IMR-90 (cell line): ENCODE measurements around the gene LHPP. TPM values are rescaled to one million over a fixed set of nuclear protein-coding genes. Genes with fewer than 3 reads are reported as not detected.

Source experiments
- ATAC-seq: fragments of 200-7000 bp; cut with Tn5 transposase; 2 replicates; pipeline ENCODE4 v1.9.1; 2020; ENCODE audit warnings: low read depth, mild to moderate bottlenecking, moderate library complexity
- BruUV-seq: library from RNA; stranded (reverse); fragments of 400-500 nt; replicated peaks from 2 replicates; lab custom pipeline; 2021; lab: Mats Ljungman, UMichigan
- CTCF ChIA-PET: fragments of 300-600 bp; formaldehyde crosslinking; extraction: SDS; loops from one replicate; lab custom pipeline; 2021; ENCODE audit warnings: antibody characterized with exemption; lab: Yijun Ruan, JAX
- POLR2A ChIA-PET: fragments of 300-600 bp; sonication (Branson Sonifier 250); formaldehyde crosslinking; loops from one replicate; lab custom pipeline; 2022; ENCODE audit warnings: antibody characterized with exemption; ENCODE audit not compliant: unreplicated experiment; lab: Charles Lee
- DNase-seq: peaks from one replicate; pipeline ENCODE4 v3.0.0; 2013
- H2AFZ ChIP-seq: replicated peaks from 2 replicates; pipeline ENCODE3; 2013; ENCODE audit warnings: low read length, mild to moderate bottlenecking; ENCODE audit not compliant: poor library complexity
- H2AK5ac ChIP-seq: 2 replicates; pipeline ENCODE4 v1.6.1; 2013; ENCODE audit warnings: low read depth, low read length, inconsistent platforms
- H2AK9ac ChIP-seq: replicated peaks from 2 replicates; pipeline ENCODE3; 2013; ENCODE audit warnings: mild to moderate bottlenecking, low read depth, low read length, moderate library complexity; ENCODE audit not compliant: poor library complexity
- H2BK120ac ChIP-seq: 2 replicates; pipeline ENCODE4 v1.6.1; 2013; ENCODE audit warnings: low read depth, low read length, inconsistent platforms
- H2BK15ac ChIP-seq: 3 replicates; pipeline ENCODE4 v1.6.1; 2013; ENCODE audit warnings: low read depth, low read length, inconsistent platforms
- H2BK20ac ChIP-seq: 2 replicates; pipeline ENCODE4 v1.6.1; 2013; ENCODE audit warnings: low read depth, mild to moderate bottlenecking, inconsistent platforms, low read length, moderate library complexity
- H2BK5ac ChIP-seq: 2 replicates; pipeline ENCODE4 v1.6.1; 2013; ENCODE audit warnings: mild to moderate bottlenecking, low read depth, low read length, inconsistent platforms; ENCODE audit not compliant: poor library complexity, severe bottlenecking
- H3K14ac ChIP-seq: replicated peaks from 2 replicates; pipeline ENCODE4 v1.6.1; 2013; ENCODE audit warnings: low read depth, low read length, inconsistent platforms
- H3K18ac ChIP-seq: 2 replicates; pipeline ENCODE4 v1.6.1; 2013; ENCODE audit warnings: low read depth, low read length, control low read depth
- H3K23ac ChIP-seq: 2 replicates; pipeline ENCODE4 v1.6.1; 2013; ENCODE audit warnings: low read depth, low read length, inconsistent platforms
- H3K27ac ChIP-seq: 2 replicates; pipeline ENCODE4 v1.5.1; 2013; ENCODE audit warnings: mild to moderate bottlenecking, control low read depth, low read length; ENCODE audit not compliant: insufficient read depth
- H3K27me3 ChIP-seq: 2 replicates; pipeline ENCODE4 v1.6.1; 2013; ENCODE audit warnings: low read length; ENCODE audit not compliant: control insufficient read depth, insufficient read depth
- H3K36me3 ChIP-seq: 2 replicates; pipeline ENCODE4 v1.6.1; 2013; ENCODE audit warnings: low read length, mixed read lengths; ENCODE audit not compliant: control insufficient read depth, insufficient read depth
- H3K4ac ChIP-seq: 2 replicates; pipeline ENCODE4 v1.6.1; 2013; ENCODE audit warnings: low read depth, low read length, inconsistent platforms
- H3K4me1 ChIP-seq: 2 replicates; pipeline ENCODE4 v1.6.1; 2013; ENCODE audit warnings: low read length, mixed read lengths; ENCODE audit not compliant: control insufficient read depth, insufficient read depth
- H3K4me2 ChIP-seq: 2 replicates; pipeline ENCODE4 v1.6.1; 2013; ENCODE audit warnings: low read depth, mild to moderate bottlenecking, control low read depth, low read length, moderate library complexity
- H3K4me3 ChIP-seq: 2 replicates; pipeline ENCODE4 v1.5.1; 2013; ENCODE audit warnings: low read depth, mild to moderate bottlenecking, control low read depth, low read length, moderate library complexity; ENCODE audit not compliant: insufficient read depth
- H3K56ac ChIP-seq: 2 replicates; pipeline ENCODE4 v1.6.1; 2013; ENCODE audit warnings: low read length, inconsistent platforms; ENCODE audit not compliant: insufficient read depth; ENCODE audit errors: extremely low read depth
- H3K79me1 ChIP-seq, 2 experiments: 2 replicates each; pipeline ENCODE4 v1.6.1; 2013; ENCODE audit warnings: low read length in 2 of 2, inconsistent platforms in 1 of 2, low read depth in 1 of 2
- H3K9ac ChIP-seq: 2 replicates; pipeline ENCODE4 v1.6.1; 2013; ENCODE audit warnings: low read depth, low read length, control low read depth
- H3K9me1 ChIP-seq: 2 replicates; pipeline ENCODE4 v1.6.1; 2013; ENCODE audit warnings: low read length, inconsistent platforms; ENCODE audit not compliant: insufficient read depth
- H3K9me3 ChIP-seq: 2 replicates; pipeline ENCODE4 v1.6.1; 2013; ENCODE audit warnings: low read length; ENCODE audit not compliant: control insufficient read depth, insufficient read depth
- H4K20me1 ChIP-seq: 2 replicates; pipeline ENCODE4 v1.6.1; 2013; ENCODE audit warnings: low read length, inconsistent platforms; ENCODE audit not compliant: insufficient read depth
- H4K5ac ChIP-seq: 2 replicates; pipeline ENCODE4 v1.6.1; 2013; ENCODE audit warnings: mild to moderate bottlenecking, low read depth, low read length, control low read depth
- H4K8ac ChIP-seq, 2 experiments: 2 replicates each; pipeline ENCODE4 v1.6.1; 2013; ENCODE audit warnings: low read depth in 2 of 2, low read length in 2 of 2, control low read depth in 1 of 2, inconsistent platforms in 1 of 2
- H4K91ac ChIP-seq: 2 replicates; pipeline ENCODE4 v1.6.1; 2013; ENCODE audit warnings: low read depth, low read length, inconsistent platforms; ENCODE audit not compliant: insufficient read depth
- BHLHE40 ChIP-seq: fragments of 150-350 bp; IDR thresholded peaks from 2 replicates; pipeline ENCODE4 v1.6.1; 2016; ENCODE audit warnings: mild to moderate bottlenecking, low read depth, low read length
- CEBPB ChIP-seq: IDR thresholded peaks from 2 replicates; pipeline ENCODE4 v1.6.1; 2012; ENCODE audit warnings: low read depth, low read length, improper control_type of control experiment
- CHD1 ChIP-seq: IDR thresholded peaks from 2 replicates; pipeline ENCODE4 v1.6.1; 2012; ENCODE audit warnings: low read depth, low read length, improper control_type of control experiment
- CTCF ChIP-seq: conservative IDR thresholded peaks from 2 replicates; pipeline ENCODE4 v1.5.1; 2012; ENCODE audit warnings: mild to moderate bottlenecking, low read depth, low read length, improper control_type of control experiment
- FOS ChIP-seq: fragments of 150-350 bp; IDR thresholded peaks from 2 replicates; pipeline ENCODE4 v1.6.1; 2016; ENCODE audit warnings: low read depth, low read length
- MAFK ChIP-seq: IDR thresholded peaks from 2 replicates; pipeline ENCODE4 v1.6.1; 2012; ENCODE audit warnings: low read depth, low read length, improper control_type of control experiment
- MXI1 ChIP-seq: IDR thresholded peaks from 2 replicates; pipeline ENCODE4 v1.6.1; 2012; ENCODE audit warnings: low read depth, mild to moderate bottlenecking, low read length, moderate library complexity, borderline replicate concordance
- NFE2L2 ChIP-seq: fragments of 150-350 bp; IDR thresholded peaks from 2 replicates; pipeline ENCODE4 v1.6.1; 2016; ENCODE audit warnings: low read depth, mild to moderate bottlenecking, low read length
- POLR2A ChIP-seq: IDR thresholded peaks from 2 replicates; pipeline ENCODE4 v1.6.1; 2012; ENCODE audit warnings: mild to moderate bottlenecking, low read depth, low read length
- RAD21 ChIP-seq: IDR thresholded peaks from 2 replicates; pipeline ENCODE4 v1.6.1; 2012; ENCODE audit warnings: low read length, improper control_type of control experiment
- RCOR1 ChIP-seq: IDR thresholded peaks from 2 replicates; pipeline ENCODE4 v1.6.1; 2012; ENCODE audit warnings: mild to moderate bottlenecking, low read length, improper control_type of control experiment; ENCODE audit not compliant: insufficient replicate concordance
- RFX5 ChIP-seq: IDR thresholded peaks from 2 replicates; pipeline ENCODE4 v1.8.0; 2012; ENCODE audit warnings: low read depth, mild to moderate bottlenecking, low read length, moderate library complexity
- SMC3 ChIP-seq: fragments of 150-350 bp; IDR thresholded peaks from 2 replicates; pipeline ENCODE4 v1.6.1; 2016; ENCODE audit warnings: low read depth, mild to moderate bottlenecking, antibody characterized with exemption, low read length, moderate library complexity
- USF2 ChIP-seq: fragments of 150-350 bp; IDR thresholded peaks from 2 replicates; pipeline ENCODE4 v1.6.1; 2017; ENCODE audit warnings: mild to moderate bottlenecking, antibody characterized with exemption, low read length, low read depth
- WGBS, 2 experiments: methylation state at CpG; one replicate each; pipeline versions ENCODE4 v1.1.5 to v1.1.7; 2013; ENCODE audit warnings: missing lambda C conversion rate in 2 of 2; ENCODE audit not compliant: insufficient read length in 1 of 2; ENCODE audit errors: extremely low coverage in 2 of 2; 5-methylcytosine and 5-hydroxymethylcytosine counted together
- dilution Hi-C: fragments of 300-500 bp; cut with HindIII; formaldehyde crosslinking; loops from one replicate; pipeline ENCODE4 v1.14.3; 2018; ENCODE audit warnings: low sequenced_read_pairs; ENCODE audit not compliant: unreplicated experiment
- in situ Hi-C: fragments of 300-500 bp; cut with MboI; formaldehyde crosslinking; loops from 3 replicates; pipeline ENCODE4 v1.14.3; 2019; ENCODE audit warnings: low sequenced_read_pairs, inconsistent platforms, mixed read lengths
- intact Hi-C: fragments of 100-400 bp; cut with micrococcal nuclease; formaldehyde crosslinking; loops from 2 replicates; pipeline ENCODE4 v1.10.0; 2022
- polyA plus RNA-seq, 3 experiments: library from polyadenylated mRNA; depleted of rRNA; stranded (reverse); fragments of >200 nt; gene quantifications; 2 replicates each; pipeline ENCODE4 v1.2.3, GENCODE V29; 2012; ENCODE audit warnings: low replicate concordance in 1 of 3
- total RNA-seq: library from RNA; depleted of rRNA; stranded (reverse); fragments of >200 nt; gene quantifications from 2 replicates; pipeline ENCODE4 v1.2.3, GENCODE V29; 2012

Gene LHPP
- total and polyA plus RNA-seq, 2 of the 4 experiments (the other 2 are of a cell fraction) = 2.7 to 8.3 TPM

- in situ Hi-C loops = loop anchor here (5.0 to 25.0 kb wide), 2 partner anchors 204 to 449 kb away; partner anchors contain the start of gene FAM53B
Observed at GRCh38 chr10:124538706-124539105, 77.1 kb downstream of the LHPP start.

More at GRCh38 chr10:124538706-124539105, 77.1 kb downstream of the LHPP start:
- Histone ChIP-seq H4K20me1 (no peaks in the 10 kb centered on the region; the same call in 1 of the 2 replicates), H3K9ac (no peak overlapping the region), H2AFZ (no peak overlapping the region), H4K8ac (no peak overlapping the region), H3K27ac (no peak overlapping the region), H3K4ac (no peak overlapping the region), H3K36me3 (no peaks in the 10 kb centered on the region), H2BK120ac (no peak overlapping the region), H2AK5ac (no peak overlapping the region), H2BK15ac (no peak overlapping the region), H3K9me3 (no peaks in the 10 kb centered on the region), H3K4me2 (no peak overlapping the region), H3K4me3 (no peak overlapping the region), H2BK5ac (no peak overlapping the region), H2BK20ac (no peak overlapping the region), H4K91ac (no peak overlapping the region), H3K18ac (no peak overlapping the region), H3K4me1 (no peaks in the 10 kb centered on the region), H3K23ac (no peak overlapping the region), H3K79me1 (no peaks in the 10 kb centered on the region), H3K27me3 (no peaks in the 10 kb centered on the region; the same call in 1 of the 2 replicates), H2AK9ac (peak overlapping the region; percentile 2), H3K56ac (no peak overlapping the region), H3K9me1 (no peaks in the 10 kb centered on the region), H4K5ac (no peak overlapping the region), H3K14ac (no peak overlapping the region)
- DNase-seq (no peak), ATAC-seq (no peak)
- WGBS, 2 experiments = no CpG with 5 or more reads among the region's 6 CpGs
- ChIA-PET CTCF (interaction anchor here (0.7 to 1.3 kb wide), 3 partner anchors 9 to 204 kb away, joined by 3 to 4 read pairs (median 3); no protein-coding TSS in a partner anchor), POLR2A (no interaction called here)
- dilution Hi-C loops = no loop called here
- no TSS peak for BruUV-seq
- TF ChIP-seq POLR2A (no peak), FOS (no peak), BHLHE40 (no peak), MXI1 (no peak), RCOR1 (no peak), CHD1 (no peak), MAFK (no peak), RAD21 (no peak), NFE2L2 (no peak), USF2 (no peak), CTCF (no peak), CEBPB (no peak), RFX5 (no peak), SMC3 (no peak)
- intact Hi-C loops = loop anchor here (10.0 kb wide), 1 partner anchor 446 kb away; no protein-coding TSS in a partner anchor
